Cardiac fibroblast (primary cell): ENCODE measurements around the gene SH3GLB1.

Experiments
- DNase-seq, 2 donors: peaks; one replicate each; pipeline versions ENCODE4 v3.0.0 to v3.0.0-alpha.2; 2010; ENCODE audit warnings: low read depth in 2 of 2
- H3K4me3 ChIP-seq, 2 donors: replicated peaks in 1 of 2; 1 replicate in 1 of 2; 2 replicates in 1 of 2; pipeline ENCODE4 v1.5.1; 2011; ENCODE audit warnings: low read depth in 2 of 2, low read length in 2 of 2, mild to moderate bottlenecking in 2 of 2, moderate library complexity in 1 of 2
- TF ChIP-seq, protein P1 (sequence below): IDR thresholded peaks from one replicate; pipeline ENCODE4 v1.5.1; 2011; ENCODE audit warnings: low read depth, mild to moderate bottlenecking, low read length, inconsistent platforms

The SH3GLB1 gene

GRCh38 chr1:86731416-86731815, 27.0 kb downstream of the SH3GLB1 start:
- TF ChIP-seq, protein P1, sequence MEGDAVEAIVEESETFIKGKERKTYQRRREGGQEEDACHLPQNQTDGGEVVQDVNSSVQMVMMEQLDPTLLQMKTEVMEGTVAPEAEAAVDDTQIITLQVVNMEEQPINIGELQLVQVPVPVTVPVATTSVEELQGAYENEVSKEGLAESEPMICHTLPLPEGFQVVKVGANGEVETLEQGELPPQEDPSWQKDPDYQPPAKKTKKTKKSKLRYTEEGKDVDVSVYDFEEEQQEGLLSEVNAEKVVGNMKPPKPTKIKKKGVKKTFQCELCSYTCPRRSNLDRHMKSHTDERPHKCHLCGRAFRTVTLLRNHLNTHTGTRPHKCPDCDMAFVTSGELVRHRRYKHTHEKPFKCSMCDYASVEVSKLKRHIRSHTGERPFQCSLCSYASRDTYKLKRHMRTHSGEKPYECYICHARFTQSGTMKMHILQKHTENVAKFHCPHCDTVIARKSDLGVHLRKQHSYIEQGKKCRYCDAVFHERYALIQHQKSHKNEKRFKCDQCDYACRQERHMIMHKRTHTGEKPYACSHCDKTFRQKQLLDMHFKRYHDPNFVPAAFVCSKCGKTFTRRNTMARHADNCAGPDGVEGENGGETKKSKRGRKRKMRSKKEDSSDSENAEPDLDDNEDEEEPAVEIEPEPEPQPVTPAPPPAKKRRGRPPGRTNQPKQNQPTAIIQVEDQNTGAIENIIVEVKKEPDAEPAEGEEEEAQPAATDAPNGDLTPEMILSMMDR = no peak
- no peak overlapping the region for H3K4me3 ChIP-seq
- no peak for DNase-seq

DNA sequence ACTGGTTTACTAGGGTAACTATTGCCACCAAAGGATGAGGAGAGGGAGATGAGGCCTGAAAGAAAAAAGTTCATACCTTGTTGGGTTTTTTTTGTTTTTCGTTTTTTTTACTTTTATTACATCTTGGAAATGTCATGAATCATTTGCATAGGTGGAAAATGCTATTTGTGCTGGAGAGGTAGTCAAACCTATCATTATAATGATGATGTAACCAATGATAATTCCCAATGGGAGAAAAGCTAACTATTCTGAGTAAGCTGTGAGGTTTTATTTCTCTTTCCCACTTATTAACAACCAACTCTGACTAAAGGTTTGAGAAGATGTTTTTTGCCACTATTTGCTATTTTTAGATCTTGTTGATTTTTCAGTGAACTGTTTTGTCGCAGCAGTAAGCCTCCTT, 29.0 kb downstream of the SH3GLB1 start:
- TF ChIP-seq, protein P1 = no peak

GRCh38 chr1:86739648-86740509, 35.5 kb downstream of the SH3GLB1 start:
- no peak overlapping the region for H3K4me3 ChIP-seq
- TF ChIP-seq, protein P1 = no peak
- peak; percentile 15 to 37 for DNase-seq

More for the DNA sequence above, 29.0 kb downstream of the SH3GLB1 start:
- DNase-seq = no peak
- no peak overlapping the region for H3K4me3 ChIP-seq

DNA sequence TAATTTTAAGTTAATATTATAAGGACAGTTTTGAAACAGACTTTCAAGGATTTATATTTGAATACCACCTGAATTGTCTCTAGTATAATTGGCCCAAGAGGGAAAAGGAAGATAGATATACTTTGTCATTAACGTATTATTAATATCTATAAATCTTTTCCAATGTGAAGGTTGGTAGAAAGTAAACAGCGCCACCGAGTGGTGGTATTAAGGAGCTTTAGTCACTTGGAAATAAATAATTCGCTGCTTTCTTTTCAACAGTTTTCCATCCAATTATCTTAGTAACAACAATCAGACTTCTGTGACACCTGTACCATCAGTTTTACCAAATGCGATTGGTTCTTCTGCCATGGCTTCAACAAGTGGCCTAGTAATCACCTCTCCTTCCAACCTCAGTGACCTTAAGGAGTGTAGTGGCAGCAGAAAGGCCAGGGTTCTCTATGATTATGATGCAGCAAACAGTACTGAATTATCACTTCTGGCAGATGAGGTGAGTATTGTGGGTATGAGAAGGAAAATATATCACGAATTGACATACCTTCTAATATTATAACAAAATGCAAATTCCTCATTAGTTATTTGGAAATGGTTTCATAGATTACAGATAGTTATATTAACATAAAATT, 37.7 kb downstream of the SH3GLB1 start:
- DNase-seq = peak; percentile 61 to 67
- TF ChIP-seq, protein P1 = peak; percentile 47
- no peak overlapping the region for H3K4me3 ChIP-seq

DNA sequence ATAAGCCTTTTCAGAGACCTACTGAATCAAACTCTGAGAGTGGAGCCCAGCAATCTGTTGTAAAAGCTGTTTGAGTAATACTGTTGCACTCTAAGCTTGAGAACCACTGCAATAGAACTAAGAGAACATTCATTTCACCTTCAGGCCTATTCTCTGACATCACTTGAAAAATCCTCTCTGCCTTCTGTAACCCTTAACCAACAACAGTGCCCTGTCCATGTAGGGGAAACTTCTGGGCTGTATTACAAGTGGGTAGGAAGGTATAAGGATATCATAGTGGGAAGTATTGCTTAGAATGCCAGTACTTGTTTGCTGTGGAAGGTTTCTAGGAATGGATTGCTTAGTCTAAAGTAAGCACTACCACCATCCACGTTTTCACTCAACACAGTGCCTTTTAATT, 42.9 kb downstream of the SH3GLB1 start:
- no peak overlapping the region for H3K4me3 ChIP-seq
- TF ChIP-seq, protein P1 = no peak
- DNase-seq = peak in 1 of 2 donors; percentile 18

- H3K4me3 ChIP-seq = no peak overlapping the region
- TF ChIP-seq, protein P1 = no peak
- peak in 1 of 2 donors; percentile 16 for DNase-seq
These were observed 44.4 kb downstream of the SH3GLB1 start for GRCh38 chr1:86748622-86749373.
